GM19099 (cell line): ENCODE results near the gene ZNF865.
A peak's percentile ranks its signal among the peaks of the same experiment; 100 is the strongest.

Experiments
- POLR2A ChIP-seq: IDR thresholded peaks from 3 replicates; pipeline ENCODE4 v1.6.1; 2011; ENCODE audit warnings: low read depth; ENCODE audit not compliant: insufficient read length; ENCODE audit errors: extremely low read depth

ZNF865 gene

DNA sequence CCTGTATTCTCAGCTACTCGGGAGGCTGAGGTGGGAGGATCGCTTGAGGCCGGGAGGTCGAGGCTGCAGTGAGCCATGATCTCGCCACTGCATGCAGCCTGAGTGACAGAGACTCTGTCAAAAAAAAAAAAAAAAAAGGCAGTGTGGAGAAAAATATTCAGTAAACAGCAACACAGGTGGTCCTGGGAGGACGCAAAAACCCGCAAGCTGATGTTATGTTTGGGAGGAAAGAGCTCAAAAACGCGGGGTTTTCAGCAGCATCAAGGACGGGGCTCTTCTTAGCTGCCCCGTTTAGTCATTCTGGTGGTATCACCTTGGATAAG, 19.5 kb downstream of the ZNF865 start:
- no peak for TF ChIP-seq POLR2A

DNA sequence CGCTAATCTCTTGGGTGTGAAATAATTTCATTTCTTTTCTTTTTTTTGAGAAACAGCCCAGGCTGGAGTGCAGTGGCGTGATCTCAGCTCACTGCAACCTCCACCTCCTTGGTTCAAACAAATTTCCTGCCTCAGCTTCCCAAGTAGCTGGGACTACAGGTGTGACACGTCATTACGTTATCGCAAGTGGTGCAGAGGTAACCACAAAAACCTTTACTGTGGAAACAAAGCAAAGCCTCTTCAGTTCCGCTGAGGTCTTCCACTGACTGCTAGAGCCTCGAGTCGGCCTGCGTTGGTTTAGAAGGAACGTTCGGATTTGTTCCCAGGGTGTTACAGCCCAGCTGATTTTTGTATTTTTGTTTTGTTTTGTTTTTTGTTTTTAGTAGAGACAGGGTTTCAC, 20.9 kb downstream of the ZNF865 start:
- no peak for TF ChIP-seq POLR2A

GRCh38 chr19:55632463-55632834, 27.0 kb downstream of the ZNF865 start:
- TF ChIP-seq POLR2A = no peak

DNA sequence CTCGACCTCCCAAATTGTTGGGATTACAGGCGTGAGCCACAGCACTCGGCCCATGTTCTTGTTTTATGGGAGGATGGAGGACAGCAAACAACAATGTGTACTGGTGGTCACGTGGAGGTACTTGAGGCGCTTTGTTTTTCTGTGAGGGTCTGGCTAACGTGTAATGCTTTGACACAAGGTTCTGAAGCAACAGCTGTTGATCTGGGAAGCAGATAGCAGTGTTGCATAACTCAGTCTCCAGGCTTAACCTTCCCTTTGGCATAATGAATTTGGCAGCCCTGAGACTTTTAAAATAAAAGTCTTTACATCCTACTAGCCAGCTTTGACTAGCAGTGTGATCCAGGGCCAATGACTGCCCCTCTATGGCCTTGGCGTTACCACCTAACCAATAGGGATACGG, 28.4 kb downstream of the ZNF865 start:
- no peak for TF ChIP-seq POLR2A

GRCh38 chr19:55635334-55635717, 29.9 kb downstream of the ZNF865 start:
- TF ChIP-seq POLR2A = no peak

- no peak for TF ChIP-seq POLR2A
Measured at GRCh38 chr19:55635856-55636440, 30.5 kb downstream of the ZNF865 start.

- TF ChIP-seq POLR2A = no peak
Measured at GRCh38 chr19:55636723-55637122, 31.3 kb downstream of the ZNF865 start.

- no peak for TF ChIP-seq POLR2A
Measured at GRCh38 chr19:55637534-55637933, 32.1 kb downstream of the ZNF865 start.

- no peak for TF ChIP-seq POLR2A
Measured at GRCh38 chr19:55638864-55639359, 33.5 kb downstream of the ZNF865 start.

DNA sequence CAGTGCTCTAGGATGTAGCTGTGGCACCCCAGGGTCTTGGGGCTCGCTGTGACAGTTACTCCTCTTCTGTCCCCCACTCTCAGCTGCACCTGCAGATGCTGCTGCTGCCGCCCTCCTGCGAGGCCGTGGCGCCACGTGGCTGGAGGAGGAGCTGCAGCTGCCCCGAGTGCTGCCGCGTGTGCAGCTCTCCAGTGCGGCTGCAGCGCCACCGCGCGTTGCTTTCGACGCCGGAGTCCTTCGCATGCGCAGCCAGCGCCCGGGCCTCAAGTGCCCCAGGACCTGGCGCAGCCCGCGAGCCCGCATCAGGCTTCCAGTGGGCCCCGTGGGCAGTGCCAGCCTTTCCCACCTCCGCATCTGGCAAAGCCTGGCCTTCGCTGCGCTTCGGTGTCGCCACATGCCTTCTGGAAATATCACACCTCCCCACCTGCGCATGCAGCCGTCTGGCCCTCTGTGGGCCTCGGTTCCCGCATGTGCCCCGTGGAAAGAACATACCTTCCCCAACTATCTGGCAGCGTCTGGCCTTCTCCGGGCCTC, 34.7 kb downstream of the ZNF865 start:
- peak; percentile 43 for TF ChIP-seq POLR2A

GRCh38 chr19:55640577-55641425, 35.4 kb downstream of the ZNF865 start, which contains the start of gene ZNF580:
Gene ZNF580, plus strand, starts transcription at chr19:55641002. Its CDS starts 1,507 bp downstream, at chr19:55642509.
- peak; percentile 50 for TF ChIP-seq POLR2A

GRCh38 chr19:55641426-55642152, 36.1 kb downstream of the ZNF865 start:
- no peak for TF ChIP-seq POLR2A

- TF ChIP-seq POLR2A = peak; percentile 13
Measured at GRCh38 chr19:55642153-55643002, 36.9 kb downstream of the ZNF865 start.

GRCh38 chr19:55643003-55643886, 37.8 kb downstream of the ZNF865 start, which contains the start of gene ZNF581:
Gene ZNF581, plus strand, starts transcription at chr19:55643649. Its CDS starts 923 bp downstream, at chr19:55644572.
- peak; percentile 61 for TF ChIP-seq POLR2A

GRCh38 chr19:55643887-55644176, 38.4 kb downstream of the ZNF865 start:
- no peak for TF ChIP-seq POLR2A
